Caco-2 (cell line): ENCODE results near the gene TEX36. TPM values are rescaled to one million over a fixed set of nuclear protein-coding genes. Genes with fewer than 3 reads are reported as not detected.
"Not testable (repeated sequence)": the region's sequence is repeated elsewhere in the genome, so short reads cannot be mapped to it uniquely, and the experiment has no call there.

Experiments used
- BruUV-seq: library from RNA; stranded (reverse); fragments of 400-500 nt; replicated peaks from 2 replicates; lab custom pipeline; 2021; lab: Mats Ljungman, UMichigan
- CTCF ChIA-PET: fragments of 300-600 bp; sonication (Branson Sonifier 250); formaldehyde crosslinking; loops from one replicate; lab custom pipeline; 2022; ENCODE audit warnings: antibody characterized with exemption; lab: Charles Lee
- POLR2A ChIA-PET: fragments of 300-600 bp; sonication (Branson Sonifier 250); formaldehyde crosslinking; loops from one replicate; lab custom pipeline; 2022; ENCODE audit warnings: antibody characterized with exemption; lab: Charles Lee
- DNase-seq, 2 experiments: peaks; one replicate each; pipeline versions ENCODE4 v3.0.0 to v3.0.0-alpha.2; 2020 to 2022
- H3K27me3 ChIP-seq: replicated peaks from 2 replicates; pipeline ENCODE4 v1.6.0; 2011; ENCODE audit warnings: low read length; ENCODE audit not compliant: control insufficient read depth, insufficient read depth
- H3K36me3 ChIP-seq: 2 replicates; pipeline ENCODE4 v1.5.1; 2011; ENCODE audit warnings: low read length; ENCODE audit not compliant: control insufficient read depth, insufficient read depth
- H3K4me1 ChIP-seq: fragments of 250-450 bp; sonication (Bioruptor Pico); 2 replicates; pipeline ENCODE4 v1.5.1; 2020; ENCODE audit warnings: mild to moderate bottlenecking
- H3K4me3 ChIP-seq: 2 replicates; pipeline ENCODE4 v1.5.1; 2011; ENCODE audit warnings: low read depth, mild to moderate bottlenecking, control low read depth, low read length
- H3K9me3 ChIP-seq: fragments of 250-450 bp; sonication (Bioruptor Pico); 2 replicates; pipeline ENCODE4 v1.5.1; 2020; ENCODE audit warnings: mild to moderate bottlenecking, moderate library complexity
- H3K27ac Mint-ChIP-seq: one replicate; pipeline ENCODE4 v1.8.0; 2022; ENCODE audit warnings: mixed read lengths; ENCODE audit not compliant: unreplicated experiment
- H3K27me3 Mint-ChIP-seq: one replicate; pipeline ENCODE4 v1.8.0; 2022; ENCODE audit warnings: mixed read lengths; ENCODE audit not compliant: insufficient read depth, unreplicated experiment
- H3K36me3 Mint-ChIP-seq: one replicate; pipeline ENCODE4 v1.8.0; 2022; ENCODE audit warnings: mild to moderate bottlenecking, mixed read lengths; ENCODE audit not compliant: insufficient read depth, unreplicated experiment
- H3K4me1 Mint-ChIP-seq: one replicate; pipeline ENCODE4 v1.8.0; 2022; ENCODE audit warnings: low read depth, mixed read lengths; ENCODE audit not compliant: unreplicated experiment
- H3K4me3 Mint-ChIP-seq: one replicate; pipeline ENCODE4 v1.8.0; 2022; ENCODE audit warnings: mild to moderate bottlenecking, moderate library complexity, mixed read lengths; ENCODE audit not compliant: unreplicated experiment
- H3K9me3 Mint-ChIP-seq: one replicate; pipeline ENCODE4 v1.8.0; 2022; ENCODE audit warnings: mixed read lengths; ENCODE audit not compliant: unreplicated experiment
- CTCF ChIP-seq, 2 experiments: fragments of 200-600 bp in 1 of 2; IDR thresholded peaks; 1 replicate in 1 of 2; 2 replicates in 1 of 2; pipeline versions ENCODE4 v1.5.1 to v1.8.0; 2011 to 2022; ENCODE audit warnings: antibody characterized with exemption in 1 of 2, control low read depth in 1 of 2, inconsistent platforms in 1 of 2, low read depth in 1 of 2, low read length in 1 of 2, mild to moderate bottlenecking in 1 of 2, moderate library complexity in 1 of 2; ENCODE audit not compliant: insufficient read depth in 1 of 2, severe bottlenecking in 1 of 2, unreplicated experiment in 1 of 2
- intact Hi-C: fragments of 100-400 bp; cut with micrococcal nuclease; formaldehyde crosslinking; loops from one replicate; pipeline ENCODE4 v1.10.0; 2022; ENCODE audit not compliant: unreplicated experiment
- total RNA-seq: library from RNA; stranded (reverse); gene quantifications from 2 replicates; pipeline ENCODE4 v1.2.3, GENCODE V29; 2022

The TEX36 gene
- total RNA-seq, 1 experiment from 2014 or later = not detected

GRCh38 chr10:125621052-125621451 is 61.9 kb downstream of the TEX36 start:
- CTCF ChIA-PET = no interaction called here
- TF ChIP-seq CTCF (IDR thresholded peaks at IDR 0.05; ENCODE audit: insufficient read depth in 1 of 2, low read depth in 1 of 2, low read length in 1 of 2, severe bottlenecking in 1 of 2, unreplicated experiment in 1 of 2) = no peak
- H3K9me3 Mint-ChIP-seq = peaks cover 18% of the 10 kb centered on the region
- Histone ChIP-seq H3K4me3 (no peak overlapping the region), H3K36me3 (no peaks in the 10 kb centered on the region), H3K4me1 (no peaks in the 10 kb centered on the region), H3K9me3 (no peaks in the 10 kb centered on the region; the same call in 1 of the 2 replicates), H3K27me3 (no peaks in the 10 kb centered on the region)
- POLR2A ChIA-PET = no interaction called here
- intact Hi-C loops = loop anchor here (10.0 kb wide), 1 partner anchor 96 kb away; no protein-coding TSS in a partner anchor
- H3K27ac Mint-ChIP-seq = no peak overlapping the region
- H3K4me1 Mint-ChIP-seq = no peaks in the 10 kb centered on the region
- BruUV-seq = no TSS peak
- H3K27me3 Mint-ChIP-seq = peaks cover 13% of the 10 kb centered on the region
- H3K4me3 Mint-ChIP-seq = no peak overlapping the region
- H3K36me3 Mint-ChIP-seq = no peaks in the 10 kb centered on the region
- DNase-seq = no peak

GRCh38 chr10:125620401-125620800 is 62.6 kb downstream of the TEX36 start:
- CTCF ChIA-PET = no interaction called here
- Mint-ChIP-seq H3K9me3 (peaks cover 18% of the 10 kb centered on the region), H3K4me3 (no peak overlapping the region), H3K27ac (no peak overlapping the region), H3K36me3 (no peaks in the 10 kb centered on the region), H3K4me1 (no peaks in the 10 kb centered on the region), H3K27me3 (peaks cover 10% of the 10 kb centered on the region)
- no peak overlapping the region for H3K4me3 ChIP-seq
- POLR2A ChIA-PET = no interaction called here
- no peaks in the 10 kb centered on the region for H3K36me3 ChIP-seq
- intact Hi-C loops = loop anchor here (10.0 kb wide), 1 partner anchor 96 kb away; no protein-coding TSS in a partner anchor
- BruUV-seq = no TSS peak
- H3K9me3 ChIP-seq = no peaks in the 10 kb centered on the region; the same call in 1 of the 2 replicates
- no peak for TF ChIP-seq CTCF (IDR thresholded peaks at IDR 0.05; ENCODE audit: insufficient read depth in 1 of 2, low read depth in 1 of 2, low read length in 1 of 2, severe bottlenecking in 1 of 2, unreplicated experiment in 1 of 2)
- no peaks in the 10 kb centered on the region for H3K4me1 ChIP-seq
- H3K27me3 ChIP-seq = no peaks in the 10 kb centered on the region
- DNase-seq = no peak

GRCh38 chr10:125613062-125613461 is 69.9 kb downstream of the TEX36 start:
- intact Hi-C loops, H3K9me3 ChIP-seq: not testable (repeated sequence)

More at GRCh38 chr10:125613062-125613461, 69.9 kb downstream of the TEX36 start:
- H3K36me3 Mint-ChIP-seq, BruUV-seq, H3K4me3 Mint-ChIP-seq, H3K9me3 Mint-ChIP-seq, POLR2A ChIA-PET, H3K27ac Mint-ChIP-seq, H3K36me3 ChIP-seq, H3K4me3 ChIP-seq, H3K4me1 ChIP-seq, DNase-seq, H3K4me1 Mint-ChIP-seq, CTCF ChIA-PET, H3K27me3 ChIP-seq: not testable (repeated sequence)
- H3K27me3 Mint-ChIP-seq = peaks cover 17% of the 10 kb centered on the region
